ENCODE results near the gene FAM177B. TPM values are rescaled to one million over a fixed set of nuclear protein-coding genes. Genes with fewer than 3 reads are reported as not detected.
A peak's percentile ranks its signal among the peaks of the same experiment; 100 is the strongest.

FAM177B gene
- total RNA-seq, 1 experiment from 2014 or later, result not detected

DNA sequence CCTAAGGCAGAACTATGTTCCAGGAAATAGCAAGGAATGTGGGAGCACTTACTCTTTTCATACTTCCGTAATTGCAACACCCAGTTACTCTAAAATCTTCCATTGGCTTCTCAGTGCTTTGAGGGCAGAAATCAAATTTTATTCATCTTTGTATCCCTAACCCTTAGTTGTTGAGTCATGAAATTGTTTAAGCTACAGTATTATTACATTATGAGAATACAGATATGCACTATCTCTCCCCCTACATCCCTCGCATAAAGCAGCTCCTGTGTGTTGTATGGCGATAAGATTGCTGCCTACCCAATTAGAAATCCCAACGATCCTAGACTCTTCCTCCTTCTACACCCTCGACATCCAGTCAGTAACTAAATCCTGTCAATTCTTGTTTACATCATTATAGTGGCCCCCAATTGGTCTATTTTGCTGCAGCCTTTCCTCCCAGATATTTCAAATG lies 27.3 kb upstream of the FAM177B start:
- POLR2A ChIA-PET, result no interaction called here
- no TSS peak for BruUV-seq (replicated peaks)
- TF ChIP-seq CTCF (IDR thresholded peaks at IDR 0.05; ENCODE audit: insufficient read depth in 1 of 2, low read depth in 1 of 2, low read length in 1 of 2, severe bottlenecking in 1 of 2, unreplicated experiment in 1 of 2), result no peak

GRCh38 chr1:222711319-222712252 lies 25.4 kb upstream of the FAM177B start:
- BruUV-seq (replicated peaks), result TSS peak; percentile 49
- H3K27me3 ChIP-seq (replicated peaks; ENCODE audit: control insufficient read depth, insufficient read depth, low read length), result no peaks in the 10 kb centered on the region
- no peaks in the 10 kb centered on the region for H3K4me1 Mint-ChIP-seq (ENCODE audit: low read depth, unreplicated experiment)
- H3K27me3 Mint-ChIP-seq (ENCODE audit: insufficient read depth, unreplicated experiment), result no peaks in the 10 kb centered on the region
- ChIA-PET POLR2A (interaction anchor here (0.5 kb wide), 1 partner anchor 407 kb away, joined by 4 read pairs; no protein-coding TSS in a partner anchor), CTCF (no interaction called here)
- peak overlapping the region; percentile 77 for H3K4me3 ChIP-seq (ENCODE audit: low read depth, low read length)
- no peak for TF ChIP-seq CTCF (IDR thresholded peaks at IDR 0.05; ENCODE audit: insufficient read depth in 1 of 2, low read depth in 1 of 2, low read length in 1 of 2, severe bottlenecking in 1 of 2, unreplicated experiment in 1 of 2)
- H3K4me1 ChIP-seq, result peaks cover 3% of the 10 kb centered on the region; the same call in 1 of the 2 replicates
- peak overlapping the region; percentile 99 for H3K4me3 Mint-ChIP-seq (ENCODE audit: unreplicated experiment)
- H3K9me3 Mint-ChIP-seq (ENCODE audit: unreplicated experiment), result no peaks in the 10 kb centered on the region
- peak; percentile 59 to 64 for DNase-seq
- H3K27ac Mint-ChIP-seq (ENCODE audit: unreplicated experiment), result peak overlapping the region; percentile 97
- H3K9me3 ChIP-seq, result no peaks in the 10 kb centered on the region
- H3K36me3 ChIP-seq (ENCODE audit: control insufficient read depth, insufficient read depth, low read length), result no peaks in the 10 kb centered on the region
- intact Hi-C loops (cut with micrococcal nuclease; ENCODE audit: unreplicated experiment), result no loop called here
- peaks cover 26% of the 10 kb centered on the region for H3K36me3 Mint-ChIP-seq (ENCODE audit: insufficient read depth, unreplicated experiment)

More for the DNA sequence above, 27.3 kb upstream of the FAM177B start:
- peaks cover 22% of the 10 kb centered on the region for H3K36me3 Mint-ChIP-seq (ENCODE audit: insufficient read depth, unreplicated experiment)
- no peak overlapping the region for H3K27ac Mint-ChIP-seq (ENCODE audit: unreplicated experiment)
- no peaks in the 10 kb centered on the region for H3K9me3 Mint-ChIP-seq (ENCODE audit: unreplicated experiment)
- Histone ChIP-seq H3K4me1 (peaks cover 3% of the 10 kb centered on the region; the same call in 1 of the 2 replicates), H3K36me3 (ENCODE audit: control insufficient read depth, insufficient read depth, low read length) (no peaks in the 10 kb centered on the region), H3K9me3 (no peaks in the 10 kb centered on the region), H3K27me3 (replicated peaks; ENCODE audit: control insufficient read depth, insufficient read depth, low read length) (no peaks in the 10 kb centered on the region), H3K4me3 (ENCODE audit: low read depth, low read length) (no peak overlapping the region)
- DNase-seq, result no peak
- intact Hi-C loops (cut with micrococcal nuclease; ENCODE audit: unreplicated experiment), result no loop called here
- CTCF ChIA-PET, result no interaction called here
- no peaks in the 10 kb centered on the region for H3K27me3 Mint-ChIP-seq (ENCODE audit: insufficient read depth, unreplicated experiment)
- H3K4me1 Mint-ChIP-seq (ENCODE audit: low read depth, unreplicated experiment), result no peaks in the 10 kb centered on the region
- no peak overlapping the region for H3K4me3 Mint-ChIP-seq (ENCODE audit: unreplicated experiment)

DNA sequence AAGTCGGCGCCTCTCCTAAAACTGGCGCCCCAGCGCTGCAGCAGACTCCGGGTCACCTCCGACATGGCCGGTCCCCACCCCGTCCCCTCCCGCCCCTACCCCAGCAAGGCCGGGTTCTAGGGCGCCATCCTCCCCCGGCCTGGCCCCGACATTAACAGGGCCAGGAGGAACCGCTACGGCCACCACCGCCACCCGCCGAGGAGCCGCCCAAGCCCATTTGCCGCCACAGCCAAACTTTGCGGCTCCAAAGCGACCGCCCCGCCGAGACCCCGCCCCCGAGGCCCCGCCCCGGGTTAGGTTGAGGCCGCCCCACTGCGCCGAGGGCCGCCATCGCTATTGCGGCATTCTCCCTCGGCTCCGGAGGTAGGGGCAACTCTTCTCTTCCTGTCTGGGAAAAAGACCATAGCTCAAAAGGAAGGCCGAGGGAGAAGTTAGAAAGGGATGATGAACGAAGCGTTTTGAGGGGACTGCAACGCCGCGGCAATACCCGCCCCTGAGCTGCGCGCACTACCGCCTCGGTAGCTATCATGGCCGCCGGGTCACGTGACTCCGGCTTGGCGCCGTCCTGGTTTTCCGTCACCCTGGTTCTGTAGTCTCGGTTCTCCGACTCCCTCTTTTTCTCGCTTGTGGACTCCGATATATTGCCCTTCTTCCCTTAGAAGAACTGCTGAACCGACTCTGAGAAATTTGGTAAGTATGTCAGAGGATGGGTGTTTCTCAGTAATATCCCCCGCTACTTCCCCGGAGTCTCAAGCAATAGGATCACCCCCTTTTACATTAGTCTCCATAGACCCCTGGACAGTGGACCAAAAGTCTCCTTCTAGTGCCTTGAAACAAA lies 24.5 kb upstream of the FAM177B start, which contains the start of the genes AIDA and BROX:
Gene AIDA, minus strand, starts transcription at position 239 of the 838 bp plus-strand sequence. Its CDS starts 174 bp downstream, at position 65.
Gene BROX, plus strand, starts transcription at position 312 of the 838 bp plus-strand sequence. CDS start 3,136 bp downstream, outside the sequence.
- Mint-ChIP-seq H3K4me1 (ENCODE audit: low read depth, unreplicated experiment) (no peaks in the 10 kb centered on the region), H3K9me3 (ENCODE audit: unreplicated experiment) (no peaks in the 10 kb centered on the region), H3K36me3 (ENCODE audit: insufficient read depth, unreplicated experiment) (peaks cover 26% of the 10 kb centered on the region), H3K27me3 (ENCODE audit: insufficient read depth, unreplicated experiment) (no peaks in the 10 kb centered on the region), H3K4me3 (ENCODE audit: unreplicated experiment) (peak within 1 kb of the TSS; percentile 99), H3K27ac (ENCODE audit: unreplicated experiment) (peak within 1 kb of the TSS; percentile 97)
- CTCF ChIA-PET, result interaction anchor here (1.2 kb wide), 1 partner anchor 421 kb away, joined by 5 read pairs; no protein-coding TSS in a partner anchor
- no peak for TF ChIP-seq CTCF (IDR thresholded peaks at IDR 0.05; ENCODE audit: insufficient read depth in 1 of 2, low read depth in 1 of 2, low read length in 1 of 2, severe bottlenecking in 1 of 2, unreplicated experiment in 1 of 2)
- H3K27me3 ChIP-seq (replicated peaks; ENCODE audit: control insufficient read depth, insufficient read depth, low read length), result no peaks in the 10 kb centered on the region
- no peaks in the 10 kb centered on the region for H3K36me3 ChIP-seq (ENCODE audit: control insufficient read depth, insufficient read depth, low read length)
- H3K9me3 ChIP-seq, result no peaks in the 10 kb centered on the region
- POLR2A ChIA-PET, result interaction anchor here (0.5 to 1.2 kb wide), 2 partner anchors 68 to 406 kb away, joined by 4 to 6 read pairs; no protein-coding TSS in a partner anchor
- H3K4me3 ChIP-seq (ENCODE audit: low read depth, low read length), result peak within 1 kb of the TSS; percentile 78
- intact Hi-C loops (cut with micrococcal nuclease; ENCODE audit: unreplicated experiment), result loop anchor here (1.0 kb wide), 2 partner anchors 68 to 247 kb away; no protein-coding TSS in a partner anchor
- DNase-seq, result peak; percentile 92 to 97
- no TSS peak for BruUV-seq (replicated peaks)
- H3K4me1 ChIP-seq, result peaks cover 3% of the 10 kb centered on the region; the same call in 1 of the 2 replicates
